ENCODE data around the gene TOX2. TPM values are rescaled to one million over a fixed set of nuclear protein-coding genes. Genes with fewer than 3 reads are reported as not detected.

The TOX2 gene
- total RNA-seq, 4 donors from 2014 or later: 0.40 to 3.0 (median 1.6) TPM

GRCh38 chr20:43925215-43925614, 10.6 kb downstream of the TOX2 start:
- H3K9me3 ChIP-seq: no peaks in the 10 kb centered on the region
- peaks cover 7% of the 10 kb centered on the region for H3K4me1 ChIP-seq
- TF ChIP-seq POLR2A (IDR thresholded peaks at IDR 0.05): no peak
- no peak for TF ChIP-seq CTCF (IDR thresholded peaks at IDR 0.05)
- TF ChIP-seq EP300 (IDR thresholded peaks at IDR 0.05): no peak
- TF ChIP-seq POLR2AphosphoS5 (IDR thresholded peaks at IDR 0.05): no peak
- peaks cover 30% of the 10 kb centered on the region for H3K27me3 ChIP-seq
- H3K36me3 ChIP-seq: no peaks in the 10 kb centered on the region
- no peak overlapping the region for H3K4me3 ChIP-seq
- 54% methylated on average over 10 of the region's 10 CpGs for WGBS
- DNase-seq (ENCODE audit: low spot score in 2 of 2): no peak
- H3K27ac ChIP-seq: no peak overlapping the region

GRCh38 chr20:43925801-43926200, 11.1 kb downstream of the TOX2 start:
- no peak for TF ChIP-seq EP300 (IDR thresholded peaks at IDR 0.05)
- TF ChIP-seq POLR2A (IDR thresholded peaks at IDR 0.05): no peak
- no peak for TF ChIP-seq CTCF (IDR thresholded peaks at IDR 0.05)
- TF ChIP-seq POLR2AphosphoS5 (IDR thresholded peaks at IDR 0.05): no peak
- WGBS: 22% methylated on average over 5 of the region's 5 CpGs
- peaks cover 27% of the 10 kb centered on the region for H3K27me3 ChIP-seq
- no peaks in the 10 kb centered on the region for H3K9me3 ChIP-seq
- no peak for DNase-seq (ENCODE audit: low spot score in 2 of 2)
- no peak overlapping the region for H3K4me3 ChIP-seq
- H3K27ac ChIP-seq: no peak overlapping the region
- H3K4me1 ChIP-seq: peaks cover 7% of the 10 kb centered on the region
- H3K36me3 ChIP-seq: no peaks in the 10 kb centered on the region

- peaks cover 7% of the 10 kb centered on the region for H3K4me1 ChIP-seq
- no peaks in the 10 kb centered on the region for H3K36me3 ChIP-seq
- 68% methylated on average over 10 of the region's 10 CpGs for WGBS
Measured at GRCh38 chr20:43926287-43927050, 11.8 kb downstream of the TOX2 start.

GRCh38 chr20:43931976-43932375, 17.3 kb downstream of the TOX2 start:
- Histone ChIP-seq H3K27me3 (peaks cover 28% of the 10 kb centered on the region), H3K27ac (no peak overlapping the region), H3K36me3 (no peaks in the 10 kb centered on the region), H3K4me1 (peaks cover 4% of the 10 kb centered on the region), H3K4me3 (no peak overlapping the region), H3K9me3 (no peaks in the 10 kb centered on the region)
- TF ChIP-seq CTCF (IDR thresholded peaks at IDR 0.05) (no peak), POLR2AphosphoS5 (IDR thresholded peaks at IDR 0.05) (no peak), EP300 (IDR thresholded peaks at IDR 0.05) (no peak), POLR2A (IDR thresholded peaks at IDR 0.05) (no peak)
- DNase-seq (ENCODE audit: low spot score in 2 of 2): no peak
- WGBS: 85% methylated on average over 2 of the region's 2 CpGs

More at GRCh38 chr20:43926287-43927050, 11.8 kb downstream of the TOX2 start:
- no peak for DNase-seq (ENCODE audit: low spot score in 2 of 2)
- Histone ChIP-seq H3K27ac (no peak overlapping the region), H3K27me3 (peaks cover 23% of the 10 kb centered on the region), H3K9me3 (no peaks in the 10 kb centered on the region), H3K4me3 (no peak overlapping the region)
- TF ChIP-seq EP300 (IDR thresholded peaks at IDR 0.05) (no peak), CTCF (IDR thresholded peaks at IDR 0.05) (no peak), POLR2AphosphoS5 (IDR thresholded peaks at IDR 0.05) (no peak), POLR2A (IDR thresholded peaks at IDR 0.05) (no peak)

- H3K4me3 ChIP-seq: no peak overlapping the region
- no peak overlapping the region for H3K27ac ChIP-seq
- H3K9me3 ChIP-seq: no peaks in the 10 kb centered on the region
- no peaks in the 10 kb centered on the region for H3K36me3 ChIP-seq
- peaks cover 23% of the 10 kb centered on the region for H3K4me1 ChIP-seq
- 80% methylated on average over 3 of the region's 3 CpGs for WGBS
- DNase-seq (ENCODE audit: low spot score in 2 of 2): no peak
- H3K27me3 ChIP-seq: peaks cover 22% of the 10 kb centered on the region
- TF ChIP-seq POLR2A (IDR thresholded peaks at IDR 0.05) (no peak), EP300 (IDR thresholded peaks at IDR 0.05) (no peak), POLR2AphosphoS5 (IDR thresholded peaks at IDR 0.05) (no peak), CTCF (IDR thresholded peaks at IDR 0.05) (no peak)
Measured at GRCh38 chr20:43934833-43935232, 20.2 kb downstream of the TOX2 start.
